Hypothalamus (tissue), 51 donors: ENCODE results near the gene OR2B3.
"Not testable (repeated sequence)": the region's sequence is repeated elsewhere in the genome, so short reads cannot be mapped to it uniquely, and the experiment has no call there.

ENCODE experiments used
- DNase-seq, 51 donors: peaks; one replicate each; lab custom pipeline; 2025; lab: John Stamatoyannopoulos, UW

Gene OR2B3, protein sequence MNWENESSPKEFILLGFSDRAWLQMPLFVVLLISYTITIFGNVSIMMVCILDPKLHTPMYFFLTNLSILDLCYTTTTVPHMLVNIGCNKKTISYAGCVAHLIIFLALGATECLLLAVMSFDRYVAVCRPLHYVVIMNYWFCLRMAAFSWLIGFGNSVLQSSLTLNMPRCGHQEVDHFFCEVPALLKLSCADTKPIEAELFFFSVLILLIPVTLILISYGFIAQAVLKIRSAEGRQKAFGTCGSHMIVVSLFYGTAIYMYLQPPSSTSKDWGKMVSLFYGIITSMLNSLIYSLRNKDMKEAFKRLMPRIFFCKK

DNA sequence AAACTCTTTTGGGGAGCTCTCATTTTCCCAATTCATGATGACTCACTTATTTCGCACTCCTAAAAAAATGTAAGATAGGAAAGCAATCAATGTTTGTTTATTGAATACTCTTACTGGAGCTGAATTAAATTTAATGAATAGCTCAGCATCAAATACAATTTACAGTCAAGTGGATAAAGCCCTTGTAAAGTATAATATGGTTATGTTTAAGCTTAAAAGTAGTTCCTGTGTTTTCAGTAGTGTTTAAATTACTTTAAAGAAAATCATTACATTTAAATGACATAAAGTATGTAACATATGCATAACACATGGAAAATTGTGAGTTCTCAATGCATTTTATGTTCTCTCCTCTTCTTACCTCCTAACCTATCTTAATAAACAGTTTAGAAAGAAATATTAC is at the start of gene OR2B3:
TSS of gene OR2B3 (minus strand) at position 101 of the 400 bp plus-strand sequence. CDS start at position 36, 65 bp downstream.
- no peak for DNase-seq

DNA sequence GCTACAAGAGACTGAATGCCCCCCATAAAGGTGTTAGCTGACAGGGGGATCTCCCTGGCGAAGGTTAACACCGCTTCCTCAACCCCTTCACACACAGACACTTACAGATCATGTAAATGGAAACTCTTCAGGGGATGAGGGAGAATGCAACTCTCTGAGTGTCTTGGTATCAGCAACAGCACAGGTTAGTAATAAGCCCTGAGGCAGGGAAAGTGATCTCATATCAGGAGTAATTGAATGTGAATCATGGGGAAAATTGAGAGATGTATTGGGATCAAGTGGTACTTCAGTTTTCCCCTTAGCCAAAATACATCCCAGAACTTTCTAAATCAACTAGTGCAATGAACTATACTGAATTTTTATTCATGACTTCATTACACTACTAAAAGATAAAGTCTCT is 44.6 kb upstream of the OR2B3 start:
- no peak for DNase-seq

DNA sequence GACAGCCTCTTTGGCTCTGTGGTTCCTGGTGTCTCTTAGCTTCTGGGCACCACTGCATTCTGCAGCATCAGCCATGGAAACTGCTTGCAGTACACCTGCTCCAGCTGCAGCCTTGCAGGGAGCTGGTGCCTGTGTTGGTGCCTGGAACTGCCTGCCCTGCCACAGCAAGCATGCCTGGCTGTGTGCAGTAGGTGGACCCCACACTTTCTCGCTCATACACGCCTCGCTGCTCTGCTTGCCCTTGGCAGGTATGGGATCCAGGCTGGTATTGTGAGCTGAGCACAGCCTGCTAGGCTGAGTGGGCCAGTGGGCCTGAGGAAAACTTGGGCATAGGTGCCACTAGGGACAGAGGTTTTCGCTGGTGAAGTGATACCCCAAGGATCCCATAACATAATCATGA is 43.5 kb upstream of the OR2B3 start:
- no peak for DNase-seq

DNA sequence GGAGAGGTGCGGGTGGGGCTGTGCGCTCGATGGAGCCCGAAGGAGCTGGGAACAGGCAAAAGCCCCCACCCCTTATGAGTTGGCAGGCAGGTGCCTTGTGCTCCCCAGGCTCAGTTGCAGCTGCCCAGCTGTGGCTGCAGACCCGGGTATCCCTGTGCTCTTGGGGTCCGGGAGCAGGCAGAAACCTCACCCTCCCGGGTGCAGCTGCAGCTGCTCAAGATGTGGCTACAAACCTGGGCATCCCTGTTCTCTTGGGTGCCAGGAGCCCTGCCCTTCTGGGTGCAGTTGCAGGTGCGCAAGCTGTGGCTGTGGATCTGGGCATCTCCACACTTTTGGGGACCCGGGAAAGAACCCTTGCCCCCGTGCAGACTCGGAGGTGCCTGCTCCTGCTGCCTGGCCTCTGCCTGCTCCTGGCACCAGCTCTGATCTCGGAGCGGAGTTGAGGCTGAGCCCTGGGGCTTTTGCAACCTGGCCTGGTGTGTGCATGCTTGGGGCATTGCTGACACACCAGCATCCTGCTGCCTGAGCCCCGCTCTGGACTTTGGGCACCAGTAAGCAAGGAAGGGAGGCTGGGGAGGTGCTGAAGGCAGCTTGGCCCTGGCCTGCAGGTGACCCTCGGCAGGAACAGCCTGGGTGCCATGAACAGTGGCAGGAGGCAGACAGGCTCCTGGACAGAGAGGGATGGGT is 42.4 kb upstream of the OR2B3 start:
- no peak for DNase-seq

DNA sequence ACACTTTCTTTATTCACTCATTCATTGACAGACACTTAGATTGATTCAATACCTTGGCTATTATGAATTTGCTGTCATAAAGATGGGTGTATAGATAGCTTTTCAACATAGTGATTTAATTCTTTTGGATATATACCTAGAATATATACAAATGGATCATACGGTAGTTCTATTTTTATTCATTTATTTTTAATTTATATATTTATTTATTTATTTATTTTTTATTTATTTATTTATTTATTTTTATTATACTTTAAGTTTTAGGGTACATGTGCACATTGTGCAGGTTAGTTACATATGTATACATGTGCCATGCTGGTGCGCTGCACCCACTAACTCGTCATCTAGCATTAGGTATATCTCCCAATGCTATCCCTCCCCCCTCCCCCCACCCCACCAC is 27.9 kb upstream of the OR2B3 start:
- DNase-seq, result not testable (repeated sequence)

DNA sequence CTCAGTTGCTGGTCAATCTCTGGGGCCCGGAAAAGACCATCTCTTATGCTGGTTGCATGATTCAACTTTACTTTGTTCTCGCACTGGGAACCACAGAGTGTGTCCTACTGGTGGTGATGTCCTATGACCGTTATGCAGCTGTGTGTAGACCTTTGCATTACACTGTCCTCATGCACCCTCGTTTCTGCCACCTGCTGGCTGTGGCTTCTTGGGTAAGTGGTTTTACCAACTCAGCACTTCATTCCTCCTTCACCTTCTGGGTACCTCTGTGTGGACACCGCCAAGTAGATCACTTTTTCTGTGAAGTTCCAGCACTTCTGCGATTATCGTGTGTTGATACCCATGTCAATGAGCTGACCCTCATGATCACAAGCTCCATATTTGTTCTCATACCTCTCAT is 25.0 kb upstream of the OR2B3 start:
- DNase-seq, result no peak

DNA sequence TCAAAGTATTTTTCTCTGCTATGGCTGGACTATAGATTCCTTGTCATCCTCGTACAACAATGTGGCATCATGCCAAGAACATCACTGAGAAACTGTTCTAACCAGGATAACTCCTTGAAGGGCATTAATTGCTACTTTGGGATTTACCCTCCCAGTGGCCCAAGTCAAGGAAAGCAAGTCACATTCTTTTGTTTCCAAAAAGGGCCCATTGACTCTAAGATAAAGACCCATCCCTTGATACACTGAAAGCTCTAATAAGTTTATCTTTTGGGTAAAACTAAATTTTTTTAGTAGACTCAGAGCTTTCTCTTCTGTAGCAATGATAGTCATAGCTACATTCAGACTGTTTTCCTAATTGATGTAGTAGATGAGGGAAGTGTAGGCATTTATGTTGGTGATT is 20.6 kb upstream of the OR2B3 start, which contains the start of gene OR2J3:
TSS of gene OR2J3 (plus strand) at position 301 of the 400 bp plus-strand sequence. CDS start 3,833 bp downstream, outside the sequence.
- no peak for DNase-seq

DNA sequence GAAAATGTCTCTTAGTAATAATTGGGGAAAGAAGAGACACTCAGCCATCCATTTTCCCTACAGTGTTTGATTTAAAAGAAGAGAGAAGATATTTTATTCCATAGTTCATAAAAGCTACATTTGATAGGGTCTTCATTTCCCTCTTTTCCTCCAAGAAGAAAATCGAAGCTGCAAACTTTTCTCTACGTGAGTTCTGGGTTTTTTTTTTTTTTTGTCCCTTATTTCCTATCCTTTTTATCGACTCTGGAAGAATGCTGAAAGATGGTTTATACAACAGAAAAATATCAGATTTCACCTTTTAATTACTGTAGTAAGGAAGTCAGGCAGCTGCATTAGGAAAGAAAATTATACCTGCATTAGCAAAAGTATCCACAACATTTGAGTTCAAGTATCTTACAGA is 12.1 kb upstream of the OR2B3 start, which contains the start of gene OR2J1:
TSS of gene OR2J1 (plus strand) at position 301 of the 400 bp plus-strand sequence. CDS start 1,453 bp downstream, outside the sequence.
- DNase-seq, result no peak

DNA sequence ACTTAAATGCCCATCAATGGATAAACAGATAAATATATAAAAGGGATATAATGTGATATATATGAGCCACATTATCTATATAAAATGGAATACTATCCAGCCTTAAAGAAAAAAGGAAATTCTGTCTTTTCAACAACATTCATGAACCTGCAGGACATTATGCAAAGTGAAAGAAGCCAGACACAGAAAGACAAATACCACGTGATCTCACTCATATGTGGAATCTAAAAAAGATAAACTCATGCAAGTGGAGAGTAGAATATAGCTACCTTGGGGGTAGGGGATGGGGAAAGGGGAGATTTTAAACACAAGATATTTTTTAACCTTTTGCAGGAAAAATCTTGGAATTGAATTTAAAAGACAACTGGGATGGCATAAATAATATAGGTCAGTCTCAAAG is 10.7 kb upstream of the OR2B3 start:
- no peak for DNase-seq

DNA sequence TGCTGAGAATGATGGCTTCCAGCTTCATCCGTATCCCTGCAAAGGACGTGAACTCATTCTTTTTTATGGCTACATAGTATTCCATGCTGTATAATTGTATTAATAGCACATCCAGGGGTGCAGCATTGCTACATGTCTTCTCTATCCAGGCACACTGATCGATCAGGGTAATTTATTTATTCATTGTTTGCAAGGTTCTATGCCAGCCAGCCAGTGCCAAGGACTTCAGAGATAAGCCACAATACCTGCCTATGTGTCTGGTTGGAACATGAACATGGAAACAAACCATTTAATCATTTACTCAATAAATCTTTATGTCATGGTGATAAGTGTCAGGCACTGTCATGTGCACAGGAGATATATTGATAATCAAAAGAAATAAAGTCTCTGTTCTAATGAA is 5.8 kb upstream of the OR2B3 start:
- DNase-seq, result no peak

DNA sequence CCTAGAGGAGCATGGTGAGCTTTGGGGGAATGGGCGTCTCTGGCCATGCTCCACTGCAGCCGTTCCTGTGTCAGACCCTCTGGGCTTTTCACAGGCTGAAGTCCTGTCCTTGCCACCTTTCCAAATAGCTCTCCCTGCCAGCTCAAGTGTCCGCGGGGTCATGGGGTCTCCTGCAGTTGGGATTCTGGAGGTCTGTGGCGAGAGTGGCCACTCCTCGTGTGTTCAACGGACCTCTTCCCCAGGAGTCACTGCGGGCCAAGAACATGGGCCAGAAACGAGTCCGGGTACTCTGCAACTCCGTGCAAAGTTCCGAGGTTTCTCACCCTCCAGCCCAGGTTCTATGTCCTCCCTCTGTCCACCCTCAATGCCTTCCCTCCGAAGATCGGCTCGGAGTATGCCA is 4.7 kb downstream of the OR2B3 start:
- DNase-seq, result no peak

DNA sequence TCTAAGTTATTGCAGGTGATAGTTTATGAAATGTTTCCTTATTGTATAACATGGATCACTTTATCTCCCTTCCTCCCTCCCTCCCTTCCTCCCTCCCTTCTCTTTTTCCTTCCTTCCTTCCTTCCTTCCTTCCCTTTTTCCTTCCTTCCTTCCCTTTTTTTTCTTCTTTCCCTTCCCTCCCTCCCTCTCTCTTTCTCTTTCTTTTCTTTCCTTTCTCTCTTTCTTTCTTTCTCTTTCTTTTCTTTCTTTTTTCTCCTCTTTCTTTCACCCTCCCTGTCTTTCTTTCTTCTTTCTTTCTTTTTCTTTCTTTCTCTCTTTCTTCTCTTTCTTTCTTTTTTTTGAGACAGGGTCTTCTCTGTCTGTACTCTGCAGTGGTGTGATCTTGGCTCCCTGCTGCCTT is 5.8 kb downstream of the OR2B3 start:
- no peak for DNase-seq

DNA sequence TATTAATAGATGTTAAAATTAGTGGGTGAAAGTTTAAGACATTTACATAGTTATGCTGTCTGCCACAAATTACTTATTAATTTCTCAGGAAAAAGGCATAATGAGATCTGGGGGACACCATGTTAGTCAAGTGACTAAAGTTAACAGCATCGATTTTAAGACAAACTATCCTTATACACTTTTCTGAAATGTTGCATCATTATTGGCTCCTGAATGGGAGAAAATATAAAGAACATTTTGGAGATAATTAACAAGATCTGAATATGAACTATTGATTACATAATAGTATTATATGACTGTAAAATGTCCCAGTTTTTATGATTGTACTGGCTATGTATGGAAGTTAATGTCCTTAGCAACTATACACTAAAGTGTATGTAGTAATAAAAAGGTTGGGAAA is 7.9 kb downstream of the OR2B3 start:
- no peak for DNase-seq

DNA sequence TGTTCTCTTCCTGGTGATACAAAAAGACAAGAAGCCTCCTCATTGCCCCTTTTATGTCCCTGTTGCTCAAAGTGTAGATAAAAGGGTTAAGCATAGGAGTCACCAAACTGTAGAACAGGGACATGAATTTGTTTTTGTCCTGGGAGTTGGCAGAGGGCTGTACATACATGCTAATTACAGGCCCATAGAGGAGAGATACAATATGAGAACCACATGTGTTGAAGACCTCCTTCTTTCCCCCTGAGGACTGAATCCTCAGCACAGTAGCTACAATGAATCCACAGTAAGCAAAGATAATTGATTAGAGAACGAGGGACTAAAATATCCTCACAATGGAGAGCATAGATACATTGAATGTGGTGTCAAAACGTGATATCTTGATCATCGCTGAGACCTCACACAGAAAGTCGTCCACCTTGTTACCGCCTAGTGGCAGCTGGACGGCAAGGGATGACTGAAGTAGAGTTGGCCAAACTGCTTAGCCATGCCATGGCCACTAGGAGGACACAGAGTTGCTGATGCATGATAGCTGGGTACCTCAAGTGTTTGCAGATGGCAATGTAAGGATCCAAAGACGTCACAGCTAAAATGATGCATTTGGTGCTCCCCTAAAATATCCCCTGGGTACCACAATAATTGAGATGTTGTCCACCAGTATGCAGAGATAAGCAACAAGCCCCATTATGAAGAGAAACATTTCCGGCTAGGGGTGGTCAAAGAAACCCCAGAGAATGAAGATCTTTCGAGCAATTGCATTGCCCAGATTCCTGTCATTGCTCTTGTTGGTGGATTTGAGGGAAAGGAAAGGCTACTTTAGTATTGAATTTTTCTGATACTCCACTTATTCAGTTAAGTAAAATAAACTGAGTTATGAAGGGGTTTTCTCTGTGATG is 15.0 kb downstream of the OR2B3 start:
- no peak for DNase-seq

DNA sequence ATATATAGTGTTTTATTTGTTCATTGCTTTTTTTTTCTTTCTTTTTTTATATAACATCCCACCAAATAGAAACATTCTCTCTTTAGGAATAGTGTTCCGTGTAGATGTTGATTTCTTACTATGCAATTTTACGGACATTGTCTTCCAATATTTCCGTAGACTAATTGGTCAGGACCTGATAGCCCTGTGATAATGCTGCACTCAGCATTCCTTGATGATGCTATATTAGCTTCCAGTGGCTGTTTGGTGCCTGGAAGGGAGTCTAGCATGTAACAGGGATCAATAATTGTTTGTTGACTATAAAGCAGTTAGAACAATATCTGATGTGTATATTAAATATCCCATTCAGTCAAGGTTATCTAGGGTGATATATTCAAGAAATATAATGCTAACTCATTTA is 35.4 kb downstream of the OR2B3 start:
- DNase-seq, result no peak

DNA sequence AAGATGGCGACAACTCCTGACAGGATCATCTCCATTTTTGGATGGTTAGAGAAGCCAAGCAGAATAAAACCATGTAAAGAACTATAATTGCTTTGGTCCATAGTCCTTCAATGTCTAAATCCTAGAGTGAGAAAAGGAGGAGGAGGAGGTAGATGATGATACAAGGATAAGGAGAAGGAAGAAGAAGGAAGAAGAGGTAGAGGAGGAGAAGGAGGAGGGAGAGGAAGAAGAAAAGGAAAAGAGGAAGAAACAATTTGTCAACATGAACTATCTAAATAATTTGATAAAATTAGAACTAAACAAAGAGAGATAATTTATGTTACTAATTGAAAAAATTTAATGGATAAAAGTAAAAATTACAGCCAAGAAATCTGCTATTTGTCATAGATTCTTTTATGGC is 42.0 kb downstream of the OR2B3 start, which contains the start of gene OR2W1:
TSS of gene OR2W1 (minus strand) at position 101 of the 400 bp plus-strand sequence. CDS start at position 101, 0 bp downstream.
- no peak for DNase-seq
